ENCODE data around the gene CPSF4.

The CPSF4 gene

DNA sequence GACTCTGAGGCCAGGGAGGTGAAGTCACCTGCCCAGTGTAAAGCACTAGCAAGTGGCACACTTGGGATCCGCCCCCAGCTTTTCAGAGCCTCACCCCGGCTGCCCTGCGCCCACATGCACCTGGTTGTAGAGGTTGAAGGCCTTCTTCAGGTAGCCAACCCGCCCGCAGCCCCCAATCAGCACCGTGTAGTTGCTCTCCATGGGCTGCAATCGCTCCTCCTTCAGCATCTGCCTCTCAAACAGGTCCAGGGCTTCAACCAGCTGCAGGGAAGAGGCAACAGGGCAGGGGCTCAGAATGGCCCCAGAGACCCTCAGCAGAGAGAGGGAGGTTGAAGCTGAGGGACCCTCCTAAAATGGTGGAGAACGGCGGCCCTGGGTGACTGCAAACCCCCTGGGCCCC lies 5.6 kb upstream of the CPSF4 start:
- ChIA-PET POLR2A (no interaction called here), CTCF (no interaction called here)
- no peak for DNase-seq (ENCODE audit: extremely low spot score)
- TF ChIP-seq TARDBP (IDR thresholded peaks at IDR 0.05) = no peak
- TF ChIP-seq LEF1 (IDR thresholded peaks at IDR 0.05; ENCODE audit: borderline replicate concordance) = no peak
- no peak for TF ChIP-seq FOXK2 (IDR thresholded peaks at IDR 0.05)
- no peak for TF ChIP-seq ZNF384 (IDR thresholded peaks at IDR 0.05)

DNA sequence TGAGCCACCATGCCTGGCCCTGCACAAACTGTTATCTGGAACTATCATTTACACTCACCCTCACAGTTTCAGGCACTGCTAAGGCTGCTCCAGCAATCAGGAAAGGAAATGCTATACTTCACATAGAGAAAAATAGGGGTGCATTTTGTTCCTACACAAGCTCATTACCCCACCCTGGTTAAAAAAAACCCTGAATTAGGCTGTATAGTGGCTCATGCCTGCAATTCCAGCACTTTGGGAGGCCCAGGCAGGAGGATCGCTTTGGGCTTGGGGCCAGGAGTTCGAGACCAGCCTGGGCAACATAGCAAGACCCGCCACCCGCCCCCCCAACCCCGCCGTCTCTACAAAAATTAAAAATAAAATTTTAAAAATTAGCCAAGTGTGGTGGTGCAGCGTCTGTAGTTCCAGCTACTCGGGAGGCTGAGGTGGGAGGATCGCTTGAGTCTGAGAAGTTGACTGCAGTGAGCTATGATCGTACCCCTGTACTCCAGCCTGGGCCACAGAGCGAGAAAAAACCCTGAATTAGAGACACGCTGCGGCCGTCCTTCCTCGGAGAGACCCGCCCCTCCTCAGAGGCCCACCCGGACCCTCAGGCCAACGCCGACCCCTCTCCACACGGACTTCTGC lies 684 bp upstream of the CPSF4 start:
- TF ChIP-seq SP1 (IDR thresholded peaks at IDR 0.05) (no peak), FOXA1 (IDR thresholded peaks at IDR 0.05) (no peak), HDGF (IDR thresholded peaks at IDR 0.05; ENCODE audit: borderline replicate concordance) (no peak), CTBP1 (IDR thresholded peaks at IDR 0.05; ENCODE audit: borderline replicate concordance) (no peak), SUZ12 (IDR thresholded peaks at IDR 0.05) (no peak), ELF4 (IDR thresholded peaks at IDR 0.05) (no peak), LEF1 (IDR thresholded peaks at IDR 0.05; ENCODE audit: borderline replicate concordance) (no peak), ZNF384 (IDR thresholded peaks at IDR 0.05) (no peak), ARNT (IDR thresholded peaks at IDR 0.05) (no peak), BHLHE40 (IDR thresholded peaks at IDR 0.05; ENCODE audit: borderline replicate concordance) (no peak), TARDBP (IDR thresholded peaks at IDR 0.05) (no peak), NFRKB (IDR thresholded peaks at IDR 0.05) (no peak), FOXM1 (IDR thresholded peaks at IDR 0.05; ENCODE audit: borderline replicate concordance) (no peak), FOXK2 (IDR thresholded peaks at IDR 0.05) (no peak), L3MBTL2 (conservative IDR thresholded peaks at IDR 0.05) (no peak)
- TF ChIP-seq, protein P1, sequence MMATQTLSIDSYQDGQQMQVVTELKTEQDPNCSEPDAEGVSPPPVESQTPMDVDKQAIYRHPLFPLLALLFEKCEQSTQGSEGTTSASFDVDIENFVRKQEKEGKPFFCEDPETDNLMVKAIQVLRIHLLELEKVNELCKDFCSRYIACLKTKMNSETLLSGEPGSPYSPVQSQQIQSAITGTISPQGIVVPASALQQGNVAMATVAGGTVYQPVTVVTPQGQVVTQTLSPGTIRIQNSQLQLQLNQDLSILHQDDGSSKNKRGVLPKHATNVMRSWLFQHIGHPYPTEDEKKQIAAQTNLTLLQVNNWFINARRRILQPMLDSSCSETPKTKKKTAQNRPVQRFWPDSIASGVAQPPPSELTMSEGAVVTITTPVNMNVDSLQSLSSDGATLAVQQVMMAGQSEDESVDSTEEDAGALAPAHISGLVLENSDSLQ (IDR thresholded peaks at IDR 0.05) = no peak
- no peak for DNase-seq (ENCODE audit: extremely low spot score)
- CTCF ChIA-PET = no interaction called here
- POLR2A ChIA-PET = interaction anchor here (0.6 to 3.2 kb wide), 13 partner anchors 9 to 688 kb away, joined by 3 to 20 read pairs (median 4); partner anchors contain the start of genes ATP5MF, BUD31, PDAP1 and ZKSCAN5

DNA sequence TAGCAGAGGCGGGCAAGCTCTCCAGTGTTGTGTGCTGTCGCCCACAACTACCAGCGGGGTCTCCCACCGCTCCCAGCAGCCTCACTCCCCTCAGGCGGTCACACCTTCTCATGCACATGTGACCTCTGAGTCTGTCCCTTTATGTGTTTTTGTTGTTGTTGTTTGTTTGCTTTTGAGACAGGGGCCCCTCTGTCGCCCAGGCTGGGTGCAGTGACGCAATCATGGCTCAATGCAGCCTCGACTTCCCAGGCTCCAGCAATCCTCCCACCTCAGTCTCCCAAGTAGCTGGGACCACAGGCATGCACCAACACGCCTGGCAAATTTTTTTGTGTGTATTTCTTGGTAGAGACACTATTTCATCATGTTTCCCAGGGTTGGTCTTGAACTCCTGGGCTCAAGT lies 1.5 kb downstream of the CPSF4 start:
- POLR2A ChIA-PET = interaction anchor here (3.2 kb wide), 1 partner anchor 32 kb away, joined by 20 read pairs; the partner anchor contains the start of genes BUD31 and PDAP1
- TF ChIP-seq L3MBTL2 (conservative IDR thresholded peaks at IDR 0.05) (no peak), ZNF384 (IDR thresholded peaks at IDR 0.05) (no peak), ARNT (IDR thresholded peaks at IDR 0.05) (no peak), FOXA1 (IDR thresholded peaks at IDR 0.05) (no peak), TARDBP (IDR thresholded peaks at IDR 0.05) (no peak), FOXM1 (IDR thresholded peaks at IDR 0.05; ENCODE audit: borderline replicate concordance) (no peak), NFRKB (IDR thresholded peaks at IDR 0.05) (no peak), HDGF (IDR thresholded peaks at IDR 0.05; ENCODE audit: borderline replicate concordance) (no peak), LEF1 (IDR thresholded peaks at IDR 0.05; ENCODE audit: borderline replicate concordance) (no peak), SP1 (IDR thresholded peaks at IDR 0.05) (no peak), BHLHE40 (IDR thresholded peaks at IDR 0.05; ENCODE audit: borderline replicate concordance) (no peak), SUZ12 (IDR thresholded peaks at IDR 0.05) (no peak), FOXK2 (IDR thresholded peaks at IDR 0.05) (no peak), CTBP1 (IDR thresholded peaks at IDR 0.05; ENCODE audit: borderline replicate concordance) (no peak)
- TF ChIP-seq, protein P1 (IDR thresholded peaks at IDR 0.05) = no peak

DNA sequence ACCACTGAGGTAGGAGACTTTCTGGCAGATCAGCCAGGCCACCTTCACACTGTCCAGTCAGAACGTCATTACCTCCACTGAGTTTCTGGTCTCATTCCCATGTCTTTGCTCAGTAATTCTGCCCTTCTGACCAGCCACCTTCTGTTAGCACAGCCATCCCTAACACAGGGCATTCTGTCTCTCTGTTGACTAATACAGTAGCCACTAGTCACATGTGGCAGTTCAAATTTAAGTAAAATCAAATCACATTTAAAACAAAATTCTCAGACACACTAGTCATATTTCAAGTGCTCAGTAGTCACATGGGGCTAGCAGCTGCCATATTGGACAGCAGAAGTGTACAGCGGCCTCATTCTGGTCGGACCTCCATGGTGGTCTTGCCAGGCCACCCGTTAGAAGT lies 7.4 kb downstream of the CPSF4 start:
- TF ChIP-seq LEF1 (IDR thresholded peaks at IDR 0.05; ENCODE audit: borderline replicate concordance) (no peak), HDGF (IDR thresholded peaks at IDR 0.05; ENCODE audit: borderline replicate concordance) (no peak), FOXA1 (IDR thresholded peaks at IDR 0.05) (no peak), BHLHE40 (IDR thresholded peaks at IDR 0.05; ENCODE audit: borderline replicate concordance) (no peak), SUZ12 (IDR thresholded peaks at IDR 0.05) (no peak), CTBP1 (IDR thresholded peaks at IDR 0.05; ENCODE audit: borderline replicate concordance) (no peak), NFRKB (IDR thresholded peaks at IDR 0.05) (no peak), TARDBP (IDR thresholded peaks at IDR 0.05) (no peak), L3MBTL2 (conservative IDR thresholded peaks at IDR 0.05) (no peak), ARNT (IDR thresholded peaks at IDR 0.05) (no peak), FOXK2 (IDR thresholded peaks at IDR 0.05) (no peak), ELF4 (IDR thresholded peaks at IDR 0.05) (no peak), FOXM1 (IDR thresholded peaks at IDR 0.05; ENCODE audit: borderline replicate concordance) (no peak), ZNF384 (IDR thresholded peaks at IDR 0.05) (no peak), SP1 (IDR thresholded peaks at IDR 0.05) (no peak)
- TF ChIP-seq, protein P1 (IDR thresholded peaks at IDR 0.05) = no peak
- CTCF ChIA-PET = no interaction called here
- no peak for DNase-seq (ENCODE audit: extremely low spot score)
- POLR2A ChIA-PET = no interaction called here

More for the DNA sequence above, 1.5 kb downstream of the CPSF4 start:
- DNase-seq (ENCODE audit: extremely low spot score) = no peak
- CTCF ChIA-PET = no interaction called here

DNA sequence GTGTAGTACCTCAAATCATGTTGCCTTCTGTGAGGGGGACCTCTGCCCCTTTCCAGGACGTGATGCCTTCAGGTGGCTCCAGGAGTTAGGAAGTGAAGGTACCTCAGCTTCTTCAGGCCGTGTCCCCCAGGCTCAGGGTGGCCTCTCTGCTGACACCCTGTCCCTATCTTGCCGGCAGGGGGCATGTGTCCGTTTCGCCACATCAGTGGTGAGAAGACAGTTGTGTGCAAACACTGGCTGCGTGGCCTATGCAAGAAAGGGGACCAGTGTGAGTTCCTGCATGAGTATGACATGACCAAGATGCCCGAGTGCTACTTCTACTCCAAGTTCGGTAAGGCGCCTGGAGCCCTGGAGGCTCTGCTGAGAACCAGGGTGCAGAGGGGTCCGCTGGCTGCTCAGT lies 9.2 kb downstream of the CPSF4 start:
- peak; percentile 53 for DNase-seq (ENCODE audit: extremely low spot score)
- ChIA-PET POLR2A (interaction anchor here (0.9 kb wide), 1 partner anchor 10 kb away, joined by 3 read pairs; the partner anchor contains the start of gene PTCD1), CTCF (interaction anchor here (0.8 kb wide), 1 partner anchor 18 kb away, joined by 4 read pairs; the partner anchor contains the start of gene ATP5MF)
- TF ChIP-seq ZNF384 (IDR thresholded peaks at IDR 0.05) = no peak
- no peak for TF ChIP-seq FOXK2 (IDR thresholded peaks at IDR 0.05)

DNA sequence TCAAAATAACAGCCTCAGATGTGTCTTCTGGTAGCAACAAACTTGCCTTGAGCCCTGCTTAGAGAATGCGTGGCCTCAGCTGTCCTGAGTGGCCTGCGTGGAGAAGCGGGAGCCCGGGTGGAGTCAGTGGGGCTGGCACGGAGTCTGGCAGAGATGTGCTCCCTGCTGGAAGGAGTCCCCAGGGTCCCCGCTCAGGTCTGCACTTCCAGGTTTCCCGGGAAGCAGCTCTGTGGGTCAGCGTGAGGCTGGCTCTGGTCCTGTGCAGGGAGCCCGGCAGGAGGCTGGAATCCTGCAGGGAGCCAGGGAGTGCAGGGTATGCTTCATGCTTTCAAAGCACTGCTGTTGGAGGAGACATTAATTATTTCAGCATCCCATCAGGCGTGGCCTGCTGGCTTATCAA lies 10.1 kb downstream of the CPSF4 start:
- ChIA-PET CTCF (interaction anchor here (0.6 kb wide), 1 partner anchor 16 kb away, joined by 3 read pairs; no protein-coding TSS in a partner anchor), POLR2A (interaction anchor here (0.9 to 1.3 kb wide), 3 partner anchors 10 to 110 kb away, joined by 3 to 6 read pairs (median 4); partner anchors contain the start of genes ATP5MF, CPSF4, PTCD1 and ZNF655)
- TF ChIP-seq FOXM1 (IDR thresholded peaks at IDR 0.05; ENCODE audit: borderline replicate concordance) (no peak), FOXK2 (IDR thresholded peaks at IDR 0.05) (no peak), HDGF (IDR thresholded peaks at IDR 0.05; ENCODE audit: borderline replicate concordance) (no peak), NFRKB (IDR thresholded peaks at IDR 0.05) (no peak), FOXA1 (IDR thresholded peaks at IDR 0.05) (no peak), TARDBP (IDR thresholded peaks at IDR 0.05) (no peak), L3MBTL2 (conservative IDR thresholded peaks at IDR 0.05) (no peak), ARNT (IDR thresholded peaks at IDR 0.05) (no peak), CTBP1 (IDR thresholded peaks at IDR 0.05; ENCODE audit: borderline replicate concordance) (no peak), SP1 (IDR thresholded peaks at IDR 0.05) (no peak)
- TF ChIP-seq, protein P1 (IDR thresholded peaks at IDR 0.05) = no peak

More for the DNA sequence above, 10.1 kb downstream of the CPSF4 start:
- no peak for DNase-seq (ENCODE audit: extremely low spot score)
